GM18511 (cell line): ENCODE results near the gene HOXA7.
A peak's percentile ranks its signal among the peaks of the same experiment; 100 is the strongest.

ENCODE experiments used
- ATAC-seq: cut with Tn5 transposase; IDR thresholded peaks from one replicate; pipeline ENCODE4 v1.9.1; 2021; ENCODE audit warnings: mild to moderate bottlenecking, moderate library complexity; ENCODE audit not compliant: unreplicated experiment

Gene HOXA7

GRCh38 chr7:27138472-27138871 is 18.0 kb downstream of the HOXA7 start:
- ATAC-seq: no peak

DNA sequence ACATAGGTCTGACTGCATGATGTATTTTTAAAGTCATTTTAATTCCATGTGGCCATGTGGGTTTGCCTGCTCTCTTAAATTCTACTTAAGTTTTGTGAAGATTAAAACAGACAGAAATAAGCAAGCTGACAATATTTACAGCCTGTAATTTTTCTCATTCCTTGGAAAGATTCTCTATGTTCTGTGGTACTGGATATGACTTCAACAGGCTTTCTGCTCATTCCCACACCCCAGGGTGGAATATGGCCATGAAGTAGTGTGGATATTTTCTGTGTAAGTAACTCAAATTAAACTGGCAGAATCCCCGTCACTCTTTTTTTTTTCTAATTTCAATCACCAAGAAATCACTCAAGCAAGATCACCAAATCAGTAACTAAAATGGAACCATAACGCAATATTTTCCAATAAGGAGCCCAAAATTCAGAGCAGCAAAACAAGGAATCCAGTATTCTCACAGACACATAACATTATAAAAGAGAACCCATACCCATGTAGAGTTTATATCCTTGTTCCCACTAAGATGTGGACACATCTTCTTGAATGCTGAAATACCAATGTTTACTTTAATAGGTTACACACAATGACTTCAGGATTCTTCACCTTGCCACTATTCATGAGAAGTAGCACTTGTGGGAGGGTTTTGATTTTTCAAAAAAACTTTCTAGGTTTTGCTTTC is 18.7 kb downstream of the HOXA7 start:
- ATAC-seq: no peak

DNA sequence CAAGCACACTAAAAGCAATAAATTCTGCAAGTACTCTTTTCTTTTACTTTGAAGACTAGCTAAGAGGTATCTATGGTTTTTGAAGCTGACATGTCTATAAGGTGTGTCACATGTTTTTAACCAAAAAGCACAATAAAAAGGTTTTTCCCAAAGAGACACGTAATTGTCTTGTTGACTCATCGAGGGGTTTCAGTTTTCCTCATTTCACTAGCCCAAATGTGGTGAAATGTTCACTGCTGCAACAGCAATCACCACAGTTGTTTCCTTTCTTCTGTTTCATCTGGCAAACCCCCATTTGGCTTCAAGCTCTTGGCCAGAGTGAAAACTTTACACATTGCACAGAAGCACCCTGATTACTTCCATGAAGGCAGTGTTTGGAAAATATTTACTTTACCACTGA is 22.1 kb downstream of the HOXA7 start:
- ATAC-seq: no peak

GRCh38 chr7:27133409-27134231 is 22.9 kb downstream of the HOXA7 start:
- no peak for ATAC-seq

GRCh38 chr7:27132978-27133377 is 23.5 kb downstream of the HOXA7 start:
- no peak for ATAC-seq

DNA sequence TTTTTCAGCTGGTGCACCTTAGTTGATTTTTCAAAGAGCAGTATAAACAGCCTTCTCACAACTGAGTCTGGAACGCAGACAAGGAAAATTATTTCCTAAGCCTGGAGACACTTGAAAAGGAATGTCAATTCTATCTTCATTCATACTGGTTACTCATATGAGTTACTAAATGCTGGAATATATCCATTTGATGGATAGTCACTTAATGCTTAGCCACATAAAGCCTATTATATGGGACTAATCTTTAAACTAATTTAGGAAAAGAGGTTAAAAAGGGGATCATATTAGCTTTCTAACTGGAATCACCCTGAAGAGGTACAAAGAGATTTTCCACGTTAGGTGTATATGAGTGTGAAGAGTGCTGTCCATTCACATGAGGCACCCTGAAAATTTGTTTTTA is 24.3 kb downstream of the HOXA7 start:
- no peak for ATAC-seq

GRCh38 chr7:27131390-27131819 is 25.1 kb downstream of the HOXA7 start:
- no peak for ATAC-seq

GRCh38 chr7:27130540-27131389 is 25.7 kb downstream of the HOXA7 start, which contains the start of gene HOXA4:
Gene HOXA4, minus strand, starts transcription at chr7:27130757. Its CDS starts 24 bp downstream, at chr7:27130733.
- peak; percentile 89 for ATAC-seq

DNA sequence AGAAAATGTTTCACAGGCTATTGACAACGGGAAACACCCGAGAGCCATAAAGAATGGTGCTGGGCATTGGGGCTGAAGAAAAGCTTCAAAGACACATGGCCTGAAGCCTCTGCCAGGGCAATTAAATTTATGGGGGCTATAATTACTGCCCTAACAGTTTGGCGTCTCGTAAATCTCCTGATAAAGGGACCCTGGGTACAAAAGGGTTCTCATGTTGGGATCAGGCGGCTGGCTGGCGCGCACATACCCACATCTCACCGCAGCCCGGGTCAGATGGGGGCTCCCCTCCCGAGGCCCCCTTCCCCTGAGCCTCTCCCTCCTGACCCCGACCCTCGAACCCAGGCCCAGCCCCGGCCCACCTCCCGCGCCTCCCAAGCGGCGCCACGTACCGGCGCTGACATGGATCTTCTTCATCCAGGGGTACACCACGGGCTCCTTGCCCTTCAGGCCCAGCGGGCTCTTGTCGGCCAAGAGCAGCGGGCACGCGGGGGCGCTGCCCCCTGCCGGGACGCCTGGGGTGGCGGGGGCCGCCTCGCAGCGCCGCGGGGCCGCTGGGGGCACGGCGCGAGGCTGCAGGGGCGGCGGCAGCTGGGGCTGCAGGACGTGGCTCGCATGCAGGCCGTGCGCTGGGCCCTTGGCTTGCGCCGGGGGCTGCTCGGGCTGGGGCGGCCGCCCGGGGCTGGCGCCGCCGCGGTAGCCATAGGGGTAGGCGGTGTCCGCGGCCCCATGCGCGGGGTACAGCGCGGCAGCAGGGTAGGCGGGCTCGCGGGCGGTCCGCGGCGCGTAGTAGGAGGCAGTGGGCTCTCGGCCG is 26.5 kb downstream of the HOXA7 start:
- ATAC-seq: peak; percentile 22

DNA sequence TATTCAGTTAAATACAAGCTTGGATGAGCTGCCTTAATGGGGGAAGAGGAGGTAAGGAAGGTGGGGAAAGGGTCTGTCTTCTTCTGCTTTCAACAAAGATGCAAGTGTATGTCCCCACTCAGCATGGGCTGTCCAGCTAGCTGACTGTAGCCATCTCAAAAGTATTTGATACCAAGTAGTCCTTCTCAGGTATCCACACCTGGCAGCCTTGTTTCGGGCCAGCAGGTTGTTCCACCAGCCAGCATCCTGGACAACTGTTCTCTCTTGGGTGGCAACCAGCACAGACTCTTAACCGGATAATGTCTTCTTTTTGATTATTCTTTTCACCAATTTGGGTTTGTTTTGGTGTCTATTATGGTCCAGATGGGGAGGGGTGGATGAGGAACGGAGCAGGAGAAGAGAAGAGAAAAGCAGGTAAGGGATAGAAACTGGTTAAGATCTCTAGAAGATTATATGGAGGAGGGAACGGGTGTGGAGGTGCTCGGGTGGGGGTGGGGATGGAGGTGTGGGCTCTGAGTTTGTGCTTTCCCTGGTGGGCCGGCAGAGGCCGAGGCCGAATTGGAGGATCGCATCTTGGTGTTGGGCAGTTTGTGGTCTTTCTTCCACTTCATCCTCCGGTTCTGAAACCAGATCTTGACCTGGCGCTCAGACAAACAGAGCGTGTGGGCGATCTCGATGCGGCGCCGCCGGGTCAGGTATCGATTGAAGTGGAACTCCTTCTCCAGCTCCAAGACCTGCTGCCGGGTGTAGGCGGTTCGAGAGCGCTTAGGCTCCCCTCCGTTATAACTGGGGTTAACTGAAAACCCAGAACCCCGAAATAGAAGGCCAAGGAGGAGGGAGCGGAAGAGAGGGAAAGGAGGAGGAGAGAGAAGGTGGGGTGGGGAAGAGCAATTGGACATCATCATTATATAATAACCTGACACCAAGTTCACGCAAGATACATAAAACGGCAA is 27.4 kb downstream of the HOXA7 start:
- no peak for ATAC-seq

DNA sequence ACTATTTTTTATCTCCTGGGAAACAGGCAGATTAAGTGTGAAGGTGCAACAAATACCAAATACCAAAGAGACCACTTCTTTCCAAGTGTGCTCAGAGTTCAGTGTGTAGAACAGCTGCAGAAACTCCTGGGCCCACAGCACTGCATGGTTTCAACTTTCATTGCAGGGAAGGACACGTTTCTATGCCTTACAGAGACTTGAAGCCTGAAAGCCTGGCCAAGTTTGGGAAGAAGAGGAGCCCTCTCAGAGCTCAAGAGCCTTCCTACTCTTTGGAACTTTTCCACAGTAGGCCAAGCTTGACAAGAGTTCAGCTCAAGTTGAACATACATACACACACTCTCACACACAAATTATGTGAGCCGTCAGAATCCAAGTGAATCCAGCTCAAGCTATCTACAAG is 28.4 kb downstream of the HOXA7 start:
- ATAC-seq: no peak

DNA sequence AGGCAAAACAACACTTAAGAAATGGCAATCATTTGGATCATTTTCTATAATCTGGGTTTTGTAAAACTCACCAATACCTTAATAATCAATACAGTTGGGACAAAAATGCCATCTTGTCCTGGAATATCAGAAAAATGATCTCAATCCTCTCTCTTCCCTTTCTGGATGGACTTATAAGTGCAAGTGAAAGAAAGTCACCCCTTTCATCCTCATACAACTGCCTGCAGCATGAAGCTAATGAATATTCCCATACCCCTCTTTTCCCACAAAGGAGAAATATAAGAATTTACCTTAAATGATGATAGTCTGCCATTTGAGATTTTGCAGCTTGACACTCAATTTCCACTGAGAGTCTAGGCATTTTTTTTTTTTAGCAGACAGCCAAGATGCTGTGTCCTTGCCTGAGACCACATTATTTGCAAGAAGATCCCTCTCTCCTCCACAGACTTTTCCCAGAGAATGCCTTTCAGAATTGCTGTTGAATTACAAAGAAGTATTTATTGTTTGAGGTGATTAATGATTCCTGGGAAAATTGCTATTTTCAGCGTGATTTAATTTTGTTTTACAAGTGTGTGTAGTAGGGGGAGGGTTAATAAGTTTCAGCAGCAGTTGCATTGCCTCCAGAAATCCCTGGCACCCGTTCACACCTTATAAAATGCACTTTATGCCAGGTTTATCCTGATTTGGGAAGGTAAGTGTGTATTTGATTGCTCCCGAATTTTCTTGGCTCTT is 29.7 kb downstream of the HOXA7 start:
- no peak for ATAC-seq

- ATAC-seq: no peak
These were observed 30.5 kb downstream of the HOXA7 start for GRCh38 chr7:27125986-27126394.

- no peak for ATAC-seq
These were observed 31.4 kb downstream of the HOXA7 start for GRCh38 chr7:27124902-27125689.

- no peak for ATAC-seq
These were observed 32.2 kb downstream of the HOXA7 start for GRCh38 chr7:27124096-27124901.

DNA sequence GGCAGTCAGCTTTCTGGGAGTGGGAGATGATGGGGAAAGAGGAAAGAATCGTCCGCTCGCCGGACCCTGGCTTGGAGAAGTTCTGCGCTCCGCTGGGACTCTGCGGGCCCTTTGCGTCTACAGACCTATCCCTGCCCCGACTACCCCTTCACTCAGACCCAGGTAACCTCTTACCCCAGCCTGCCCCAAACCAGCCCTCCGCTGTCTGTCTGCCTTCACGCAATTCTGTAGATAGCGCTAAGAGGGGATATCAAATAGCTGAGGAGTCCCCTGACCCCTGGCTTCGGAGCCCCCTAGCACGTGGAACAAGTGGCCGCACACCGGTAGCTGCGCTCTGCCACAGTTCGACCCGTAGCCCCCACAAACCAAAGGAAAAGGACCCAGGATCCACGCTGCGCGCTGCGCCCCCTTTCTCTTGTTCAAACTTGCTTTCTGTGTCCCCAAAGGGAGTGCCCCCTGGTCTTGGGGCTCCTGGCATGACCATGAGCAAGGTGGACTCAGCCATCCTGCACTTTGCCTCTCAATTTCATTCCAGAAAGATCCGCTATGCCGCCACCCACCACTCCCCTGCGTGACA is 32.9 kb downstream of the HOXA7 start:
- no peak for ATAC-seq

DNA sequence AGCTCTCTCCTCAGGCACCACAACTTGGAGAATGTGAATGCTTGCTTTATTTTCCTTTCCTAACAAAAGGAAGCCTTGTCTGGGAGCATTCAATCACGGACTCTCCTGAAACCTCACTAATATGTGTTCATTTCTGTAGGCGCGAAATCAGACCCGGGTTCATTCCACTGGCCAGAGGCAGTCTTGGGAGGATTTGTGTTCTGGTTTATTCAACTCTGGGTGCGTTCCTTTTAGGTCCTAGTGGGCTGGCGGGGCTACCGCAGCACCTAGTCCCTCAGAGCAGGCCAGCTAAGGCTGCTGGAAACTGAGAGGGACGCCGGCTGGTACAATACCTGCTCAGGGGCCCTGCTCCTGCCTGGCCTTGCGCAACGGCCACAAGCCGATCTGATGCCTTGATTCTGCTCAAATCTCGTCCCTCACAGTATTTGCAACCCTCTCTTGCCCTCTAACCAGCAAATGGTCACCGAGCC is 33.4 kb downstream of the HOXA7 start:
- ATAC-seq: no peak
